Measurements from ENCODE around the gene SSH2.

Gene SSH2

DNA sequence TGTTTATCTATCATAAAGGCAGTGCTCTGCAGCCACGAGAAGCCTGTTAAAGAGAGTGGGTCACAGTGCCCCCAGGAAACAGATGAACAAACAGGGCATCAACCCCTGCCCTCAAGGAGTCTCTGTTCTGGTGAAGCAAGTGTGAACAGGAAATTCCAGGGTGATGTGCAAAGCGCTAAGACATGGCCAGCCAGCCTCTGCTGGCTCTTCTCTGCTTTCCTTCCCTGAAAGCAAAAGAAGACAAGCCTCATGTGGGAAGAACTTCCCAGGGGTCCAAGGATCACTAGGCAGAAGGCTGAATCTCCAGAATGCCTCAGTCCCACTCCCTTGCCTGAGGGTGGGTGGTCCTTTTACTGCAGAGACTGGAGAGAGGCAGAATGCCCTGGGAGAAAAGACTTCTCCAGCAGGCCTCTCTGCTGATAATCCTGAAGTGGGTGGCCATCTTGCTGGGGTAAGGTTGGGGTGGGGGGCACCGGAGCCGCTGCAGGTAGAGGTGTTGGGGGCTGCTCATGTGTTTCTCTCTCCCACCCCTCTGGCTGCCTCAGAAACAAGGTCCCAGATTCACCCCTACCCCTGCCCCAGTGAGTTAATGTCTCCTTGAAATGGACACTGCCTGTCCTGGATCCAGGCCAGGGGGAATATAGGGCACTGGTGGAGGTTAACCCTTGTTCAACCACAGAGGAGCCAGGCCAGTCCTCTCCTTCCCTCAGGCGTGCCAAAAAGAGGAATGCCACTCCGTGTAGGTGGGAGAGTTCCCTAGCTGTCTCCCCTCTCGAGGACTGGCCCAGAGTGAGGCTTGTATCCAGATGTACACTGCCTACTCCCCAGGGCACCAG, 334.7 kb downstream of the SSH2 start:
- no peaks in the 10 kb centered on the region for H3K36me3 ChIP-seq (ENCODE audit: control insufficient read depth, insufficient read depth, low read length, severe bottlenecking)
- no peaks in the 10 kb centered on the region for H3K9me3 ChIP-seq (ENCODE audit: control insufficient read depth, low read length)
- peaks cover 59% of the 10 kb centered on the region for H3K4me1 ChIP-seq (ENCODE audit: control insufficient read depth, insufficient read depth, low read length)
- no peak overlapping the region for H3K4me3 ChIP-seq (ENCODE audit: low read length)
- no peak for DNase-seq (ENCODE audit: low read depth)
- no peaks in the 10 kb centered on the region for H3K27me3 ChIP-seq (replicated peaks; ENCODE audit: control insufficient read depth, insufficient read depth, low read length)
- H3K9ac ChIP-seq (ENCODE audit: low read length): no peak overlapping the region

- peaks cover 66% of the 10 kb centered on the region for H3K4me1 ChIP-seq (ENCODE audit: control insufficient read depth, insufficient read depth, low read length)
- no peak for DNase-seq (ENCODE audit: low read depth)
- no peaks in the 10 kb centered on the region for H3K36me3 ChIP-seq (ENCODE audit: control insufficient read depth, insufficient read depth, low read length, severe bottlenecking)
- no peaks in the 10 kb centered on the region for H3K27me3 ChIP-seq (replicated peaks; ENCODE audit: control insufficient read depth, insufficient read depth, low read length)
- peak overlapping the region; percentile 80 for H3K4me3 ChIP-seq (ENCODE audit: low read length)
- H3K9ac ChIP-seq (ENCODE audit: low read length): no peak overlapping the region
- H3K9me3 ChIP-seq (ENCODE audit: control insufficient read depth, low read length): no peaks in the 10 kb centered on the region
Measured at GRCh38 chr17:29594519-29595090, 335.4 kb downstream of the SSH2 start.

DNA sequence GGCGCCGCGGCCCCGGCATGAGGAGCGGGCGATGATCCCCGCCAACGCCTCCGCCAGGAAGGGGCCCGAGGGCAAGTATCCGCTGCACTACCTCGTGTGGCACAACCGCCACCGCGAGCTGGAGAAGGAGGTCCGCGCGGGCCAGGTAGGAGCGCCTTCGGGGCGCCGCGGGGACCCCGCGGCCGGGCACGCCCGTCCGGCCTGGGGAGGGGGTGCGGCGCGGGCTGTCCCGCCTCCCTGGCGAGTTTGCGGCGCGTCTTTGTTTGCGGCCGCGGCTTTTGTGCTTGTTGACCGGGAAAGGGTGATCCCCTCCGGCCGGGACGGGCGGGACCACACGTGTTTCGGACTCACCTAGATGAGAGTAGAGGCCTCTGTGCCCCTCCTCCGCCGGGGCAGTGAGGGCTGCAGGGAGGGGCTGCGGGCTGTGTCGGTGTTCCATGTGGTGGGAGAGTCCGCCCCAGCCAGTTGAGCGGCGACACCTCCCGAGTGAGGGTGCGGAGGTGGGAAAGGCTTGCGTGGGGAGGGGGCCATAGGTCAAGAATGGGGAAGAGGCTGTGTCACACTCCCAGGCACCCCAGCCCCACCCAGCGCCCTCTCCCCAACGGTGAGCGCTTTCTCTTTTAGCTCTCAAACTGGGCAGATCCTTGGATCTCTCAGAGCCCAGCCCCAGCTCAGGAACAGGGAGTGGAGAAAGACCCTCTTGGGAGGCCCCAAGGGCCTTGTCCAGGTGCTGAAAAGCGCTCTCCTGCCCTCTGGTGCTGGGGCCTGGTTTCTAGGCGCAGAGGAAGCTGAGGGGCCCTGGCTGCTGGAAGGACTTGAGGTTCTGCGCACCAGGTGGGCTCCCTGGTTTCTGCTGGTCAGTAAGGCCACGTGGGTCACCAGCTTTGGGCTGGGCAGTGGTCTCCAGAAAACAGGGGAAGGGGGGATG, 336.2 kb downstream of the SSH2 start:
- Histone ChIP-seq H3K9ac (ENCODE audit: low read length) (peak overlapping the region; percentile 72), H3K4me3 (ENCODE audit: low read length) (peak overlapping the region; percentile 80), H3K27me3 (replicated peaks; ENCODE audit: control insufficient read depth, insufficient read depth, low read length) (no peaks in the 10 kb centered on the region), H3K9me3 (ENCODE audit: control insufficient read depth, low read length) (no peaks in the 10 kb centered on the region), H3K36me3 (ENCODE audit: control insufficient read depth, insufficient read depth, low read length, severe bottlenecking) (no peaks in the 10 kb centered on the region), H3K4me1 (ENCODE audit: control insufficient read depth, insufficient read depth, low read length) (peaks cover 66% of the 10 kb centered on the region)
- peak; percentile 60 for DNase-seq (ENCODE audit: low read depth)

- Histone ChIP-seq H3K27me3 (replicated peaks; ENCODE audit: control insufficient read depth, insufficient read depth, low read length) (no peaks in the 10 kb centered on the region), H3K4me3 (ENCODE audit: low read length) (peak within 1 kb of the TSS; percentile 80), H3K9ac (ENCODE audit: low read length) (peak within 1 kb of the TSS; percentile 72), H3K9me3 (ENCODE audit: control insufficient read depth, low read length) (no peaks in the 10 kb centered on the region), H3K4me1 (ENCODE audit: control insufficient read depth, insufficient read depth, low read length) (peaks cover 72% of the 10 kb centered on the region), H3K36me3 (ENCODE audit: control insufficient read depth, insufficient read depth, low read length, severe bottlenecking) (no peaks in the 10 kb centered on the region)
- DNase-seq (ENCODE audit: low read depth): peak; percentile 66
Measured at GRCh38 chr17:29592850-29593551, 337.0 kb downstream of the SSH2 start, which contains the start of gene ANKRD13B. Gene ANKRD13B (plus strand): TSS chr17:29593132. CDS start chr17:29593622, 490 bp downstream.

GRCh38 chr17:29591737-29592608, 338.1 kb downstream of the SSH2 start:
- peak overlapping the region; percentile 84 for H3K9ac ChIP-seq (ENCODE audit: low read length)
- peak overlapping the region; percentile 79 for H3K4me3 ChIP-seq (ENCODE audit: low read length)
- H3K9me3 ChIP-seq (ENCODE audit: control insufficient read depth, low read length): no peaks in the 10 kb centered on the region
- H3K36me3 ChIP-seq (ENCODE audit: control insufficient read depth, insufficient read depth, low read length, severe bottlenecking): no peaks in the 10 kb centered on the region
- DNase-seq (ENCODE audit: low read depth): peak; percentile 95
- H3K27me3 ChIP-seq (replicated peaks; ENCODE audit: control insufficient read depth, insufficient read depth, low read length): no peaks in the 10 kb centered on the region
- peaks cover 76% of the 10 kb centered on the region for H3K4me1 ChIP-seq (ENCODE audit: control insufficient read depth, insufficient read depth, low read length)

DNA sequence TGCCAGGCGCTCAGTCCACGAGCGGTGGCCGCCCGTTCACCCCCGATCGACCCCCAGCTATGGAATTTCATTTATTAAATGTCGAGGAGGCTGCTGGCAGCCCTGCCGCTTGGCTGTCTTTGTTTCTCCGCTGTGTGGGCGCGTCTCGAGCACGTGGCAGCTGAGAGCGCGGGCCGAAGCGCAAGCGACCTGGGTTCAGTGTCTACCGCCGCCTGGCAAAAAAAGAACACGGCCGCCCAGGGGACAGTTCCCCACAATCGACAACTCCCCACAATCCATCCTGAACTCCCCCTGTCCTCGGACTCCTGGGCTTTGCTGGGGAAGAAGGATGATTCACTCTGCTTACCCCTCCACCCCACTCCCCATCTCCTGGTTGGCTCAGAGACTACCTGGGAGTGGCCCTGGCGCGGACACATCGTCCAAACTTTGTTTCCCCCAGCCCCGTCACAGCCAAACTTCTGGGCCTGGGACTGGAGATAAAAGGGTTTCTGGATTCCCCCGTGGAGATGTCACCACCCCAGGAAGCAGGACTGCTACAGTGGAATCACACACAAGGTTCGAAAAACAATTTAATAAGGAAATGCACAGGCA, 338.8 kb downstream of the SSH2 start:
- Histone ChIP-seq H3K36me3 (ENCODE audit: control insufficient read depth, insufficient read depth, low read length, severe bottlenecking) (no peaks in the 10 kb centered on the region), H3K9me3 (ENCODE audit: control insufficient read depth, low read length) (no peaks in the 10 kb centered on the region), H3K4me1 (ENCODE audit: control insufficient read depth, insufficient read depth, low read length) (peaks cover 74% of the 10 kb centered on the region), H3K9ac (ENCODE audit: low read length) (peak overlapping the region; percentile 84), H3K27me3 (replicated peaks; ENCODE audit: control insufficient read depth, insufficient read depth, low read length) (no peaks in the 10 kb centered on the region), H3K4me3 (ENCODE audit: low read length) (peak overlapping the region; percentile 79)
- DNase-seq (ENCODE audit: low read depth): peak; percentile 68

GRCh38 chr17:29590411-29591145, 339.4 kb downstream of the SSH2 start:
- DNase-seq (ENCODE audit: low read depth): peak; percentile 61
- Histone ChIP-seq H3K27me3 (replicated peaks; ENCODE audit: control insufficient read depth, insufficient read depth, low read length) (no peaks in the 10 kb centered on the region), H3K9me3 (ENCODE audit: control insufficient read depth, low read length) (no peaks in the 10 kb centered on the region), H3K4me1 (ENCODE audit: control insufficient read depth, insufficient read depth, low read length) (peaks cover 68% of the 10 kb centered on the region), H3K36me3 (ENCODE audit: control insufficient read depth, insufficient read depth, low read length, severe bottlenecking) (no peaks in the 10 kb centered on the region), H3K4me3 (ENCODE audit: low read length) (peak overlapping the region; percentile 79), H3K9ac (ENCODE audit: low read length) (peak overlapping the region; percentile 84)

DNA sequence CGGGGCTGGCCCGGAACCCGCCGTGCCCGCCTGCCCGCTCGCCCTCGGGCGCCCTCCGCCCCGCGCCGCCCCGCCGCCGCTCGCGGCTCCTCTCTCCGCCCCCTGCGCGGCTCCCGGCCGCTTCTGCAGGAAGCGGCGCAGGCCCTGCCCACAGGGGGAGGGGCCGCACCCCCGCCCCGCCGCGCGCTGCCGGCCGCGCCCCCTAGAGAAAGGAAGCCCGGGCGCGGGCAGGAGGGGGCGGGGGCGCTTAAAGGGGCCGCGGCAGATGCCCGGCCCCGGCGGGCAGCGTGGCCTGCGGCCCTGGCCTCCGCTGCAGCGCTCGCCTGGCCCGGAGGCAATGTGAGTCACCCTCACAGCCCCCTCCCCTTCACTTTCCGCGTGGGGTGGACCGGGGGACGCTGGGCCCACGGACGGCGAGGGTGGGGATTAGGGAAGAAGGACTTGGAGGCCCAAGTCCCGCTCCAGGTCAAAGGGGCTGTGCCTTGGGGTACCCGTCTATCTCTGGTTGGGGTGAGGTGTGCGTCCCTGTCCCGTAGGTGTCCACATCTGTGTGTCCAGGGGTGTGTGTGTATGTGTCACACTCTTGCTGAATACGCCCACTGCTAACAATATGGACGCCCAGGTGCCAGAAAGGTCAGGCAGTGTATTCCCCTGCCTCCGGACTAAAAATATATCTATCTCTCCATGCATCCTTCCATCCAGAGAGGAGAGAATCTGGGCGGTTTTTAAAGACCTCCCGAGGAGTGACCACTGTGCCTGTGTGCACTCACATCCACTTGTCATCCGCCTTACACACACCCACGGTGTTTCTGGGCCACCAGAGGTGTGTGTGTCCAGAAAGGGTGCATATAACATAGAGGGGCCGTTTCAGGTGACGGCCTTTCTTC, 340.3 kb downstream of the SSH2 start, which contains the start of gene GIT1:
TSS of gene GIT1 (minus strand) at position 125 of the 887 bp plus-strand sequence. CDS start 270 bp downstream, outside the sequence.
- H3K4me3 ChIP-seq (ENCODE audit: low read length): peak within 1 kb of the TSS; percentile 90
- no peaks in the 10 kb centered on the region for H3K27me3 ChIP-seq (replicated peaks; ENCODE audit: control insufficient read depth, insufficient read depth, low read length)
- H3K9me3 ChIP-seq (ENCODE audit: control insufficient read depth, low read length): no peaks in the 10 kb centered on the region
- H3K36me3 ChIP-seq (ENCODE audit: control insufficient read depth, insufficient read depth, low read length, severe bottlenecking): no peaks in the 10 kb centered on the region
- H3K9ac ChIP-seq (ENCODE audit: low read length): peak within 1 kb of the TSS; percentile 91
- peaks cover 60% of the 10 kb centered on the region for H3K4me1 ChIP-seq (ENCODE audit: control insufficient read depth, insufficient read depth, low read length)
- DNase-seq (ENCODE audit: low read depth): peak; percentile 96
